DND-41 (cell line): ENCODE data around the gene TRMT61A.

ENCODE experiments used
- ATAC-seq: fragments of 200-7000 bp; cut with Tn5 transposase; 3 replicates; pipeline ENCODE4 v1.9.1; 2021; ENCODE audit warnings: low read depth; ENCODE audit not compliant: insufficient read depth
- DNase-seq: peaks from one replicate; pipeline ENCODE4 v3.0.0-alpha.2; 2020
- H2AFZ ChIP-seq: 2 replicates; pipeline ENCODE4 v1.6.0; 2012; ENCODE audit warnings: low read depth, low read length
- H3K27ac ChIP-seq: 2 replicates; pipeline ENCODE4 v1.5.1; 2012; ENCODE audit warnings: low read length, inconsistent platforms
- H3K27me3 ChIP-seq: fragments of 200-600 bp; sonication (generic); 2 replicates; pipeline ENCODE4 v1.6.0; 2012; ENCODE audit warnings: low read length, mild to moderate bottlenecking, inconsistent platforms; ENCODE audit not compliant: insufficient read depth, poor library complexity
- H3K36me3 ChIP-seq: 2 replicates; pipeline ENCODE4 v1.5.1; 2012; ENCODE audit warnings: low read length, inconsistent platforms; ENCODE audit not compliant: insufficient read depth
- H3K4me1 ChIP-seq: 2 replicates; pipeline ENCODE4 v1.5.1; 2012; ENCODE audit warnings: mild to moderate bottlenecking, low read length; ENCODE audit not compliant: insufficient read depth
- H3K4me2 ChIP-seq: 2 replicates; pipeline ENCODE4 v1.6.0; 2012; ENCODE audit warnings: mild to moderate bottlenecking, moderate library complexity, low read length, inconsistent platforms; ENCODE audit not compliant: insufficient read depth
- H3K4me3 ChIP-seq, 2 experiments: fragments of 200-600 bp in 1 of 2; shearing (Covaris generic) in 1 of 2; 2 replicates each; pipeline ENCODE4 v1.5.1; 2012 to 2016; ENCODE audit warnings: inconsistent platforms in 2 of 2, low read length in 2 of 2, mild to moderate bottlenecking in 2 of 2, low read depth in 1 of 2, moderate library complexity in 1 of 2
- H3K79me2 ChIP-seq: 2 replicates; pipeline ENCODE4 v1.6.0; 2012; ENCODE audit warnings: low read length, inconsistent platforms; ENCODE audit not compliant: insufficient read depth
- H3K9ac ChIP-seq: 2 replicates; pipeline ENCODE4 v1.6.0; 2012; ENCODE audit warnings: low read depth, mild to moderate bottlenecking, inconsistent platforms, low read length, moderate library complexity
- H3K9me3 ChIP-seq: 2 replicates; pipeline ENCODE4 v1.5.1; 2012; ENCODE audit warnings: low read length, moderate library complexity, mild to moderate bottlenecking, inconsistent platforms; ENCODE audit not compliant: insufficient read depth, severe bottlenecking
- H4K20me1 ChIP-seq: 2 replicates; pipeline ENCODE4 v1.6.0; 2012; ENCODE audit warnings: low read length; ENCODE audit not compliant: insufficient read depth
- CTCF ChIP-seq: IDR thresholded peaks from 2 replicates; pipeline ENCODE4 v1.5.1; 2012; ENCODE audit warnings: borderline replicate concordance, low read length, moderate library complexity, mild to moderate bottlenecking; ENCODE audit not compliant: poor library complexity, severe bottlenecking; ENCODE audit errors: extremely low read depth
- EZH2 ChIP-seq: IDR thresholded peaks from 3 replicates; pipeline ENCODE4 v1.6.1; 2012; ENCODE audit warnings: borderline replicate concordance, low read depth, mild to moderate bottlenecking, moderate library complexity, low read length, inconsistent platforms; ENCODE audit not compliant: severe bottlenecking

The TRMT61A gene

GRCh38 chr14:103560691-103561090 is 31.7 kb downstream of the TRMT61A start:
- no peaks in the 10 kb centered on the region for H3K27me3 ChIP-seq
- peak overlapping the region; percentile 93 for H3K4me2 ChIP-seq
- H3K79me2 ChIP-seq = peaks cover 90% of the 10 kb centered on the region
- H3K4me3 ChIP-seq = peak overlapping the region in 1 of 2 experiments; percentile 98; a peak in 3 of 4 replicates
- DNase-seq = no peak
- H3K36me3 ChIP-seq = peaks cover 35% of the 10 kb centered on the region
- no peaks in the 10 kb centered on the region for H3K9me3 ChIP-seq
- H3K27ac ChIP-seq = no peak overlapping the region
- TF ChIP-seq EZH2 (no peak), CTCF (no peak)
- no peak for ATAC-seq
- H4K20me1 ChIP-seq = peaks cover 56% of the 10 kb centered on the region
- peaks cover 44% of the 10 kb centered on the region for H3K4me1 ChIP-seq
- H3K9ac ChIP-seq = peak overlapping the region; percentile 89
- no peak overlapping the region for H2AFZ ChIP-seq

GRCh38 chr14:103561381-103562178 is 32.6 kb downstream of the TRMT61A start:
- peak; percentile 41 for DNase-seq
- Histone ChIP-seq H3K4me1 (peaks cover 44% of the 10 kb centered on the region), H3K9me3 (no peaks in the 10 kb centered on the region), H3K4me3 (peak overlapping the region; percentile 92 to 98), H3K9ac (peak overlapping the region; percentile 89), H4K20me1 (peaks cover 53% of the 10 kb centered on the region), H2AFZ (peak overlapping the region; percentile 93), H3K27me3 (no peaks in the 10 kb centered on the region), H3K4me2 (peak overlapping the region; percentile 93), H3K79me2 (peaks cover 94% of the 10 kb centered on the region), H3K27ac (peak overlapping the region; percentile 88), H3K36me3 (peaks cover 38% of the 10 kb centered on the region)
- TF ChIP-seq CTCF (no peak), EZH2 (no peak)
- ATAC-seq = peak; percentile 41

- TF ChIP-seq EZH2 (no peak), CTCF (no peak)
- peaks cover 50% of the 10 kb centered on the region for H4K20me1 ChIP-seq
- H3K4me3 ChIP-seq = peak overlapping the region; percentile 92 to 98
- peak overlapping the region; percentile 93 for H3K4me2 ChIP-seq
- H3K4me1 ChIP-seq = peaks cover 44% of the 10 kb centered on the region
- DNase-seq = no peak
- peak overlapping the region; percentile 93 for H2AFZ ChIP-seq
- peak; percentile 48 for ATAC-seq
- peak overlapping the region; percentile 88 for H3K27ac ChIP-seq
- H3K9ac ChIP-seq = peak overlapping the region; percentile 89
- H3K9me3 ChIP-seq = no peaks in the 10 kb centered on the region
- H3K36me3 ChIP-seq = peaks cover 39% of the 10 kb centered on the region
- peaks cover 96% of the 10 kb centered on the region for H3K79me2 ChIP-seq
- H3K27me3 ChIP-seq = no peaks in the 10 kb centered on the region
These were observed 33.1 kb downstream of the TRMT61A start for GRCh38 chr14:103562179-103562428.
